HEK293 (cell line): ENCODE measurements around the gene LDLR.

ENCODE experiments used
- CTCF ChIA-PET: fragments of 350-600 bp; formaldehyde crosslinking; extraction: SDS; loops from one replicate; lab custom pipeline; 2021; ENCODE audit warnings: antibody characterized with exemption; lab: Yijun Ruan, JAX
- POLR2A ChIA-PET: fragments of 300-600 bp; formaldehyde crosslinking; extraction: SDS; loops from one replicate; lab custom pipeline; 2020; ENCODE audit warnings: antibody characterized with exemption, inconsistent platforms; lab: Yijun Ruan, JAX
- H3K27ac ChIP-seq: fragments of 200-500 bp; sonication (Bioruptor generic); 2 replicates; pipeline ENCODE4 v1.5.1; 2014; ENCODE audit warnings: low read depth, low read length, control low read depth, inconsistent platforms; ENCODE audit errors: extremely low read depth
- H3K36me3 ChIP-seq, 2 experiments: fragments of 200-500 bp in 1 of 2; sonication (Bioruptor generic) in 1 of 2; 1 replicate in 1 of 2; 2 replicates in 1 of 2; pipeline ENCODE4 v1.5.1; 2014 to 2017; ENCODE audit warnings: inconsistent platforms in 2 of 2, low read length in 2 of 2; ENCODE audit not compliant: control insufficient read depth in 2 of 2, insufficient read depth in 1 of 2
- H3K4me1 ChIP-seq: fragments of 200-500 bp; sonication (Bioruptor generic); 2 replicates; pipeline ENCODE4 v1.5.1; 2014; ENCODE audit warnings: mild to moderate bottlenecking, low read length, inconsistent platforms; ENCODE audit not compliant: control insufficient read depth, insufficient read depth
- H3K4me3 ChIP-seq: 2 replicates; pipeline ENCODE4 v1.5.1; 2011; ENCODE audit warnings: low read depth, mild to moderate bottlenecking, control low read depth, low read length, moderate library complexity
- H3K9me3 ChIP-seq: fragments of 200-500 bp; sonication (Bioruptor generic); 2 replicates; pipeline ENCODE4 v1.5.1; 2014; ENCODE audit warnings: low read depth, low read length, inconsistent platforms; ENCODE audit not compliant: control insufficient read depth, insufficient read depth
- HOXA7 ChIP-seq: sonication (generic); formaldehyde crosslinking; IDR thresholded peaks from 2 replicates; pipeline ENCODE4 v1.8.1; 2022; ENCODE audit warnings: missing genetic modification reagents, borderline replicate concordance
- HOXD13 ChIP-seq: sonication (generic); formaldehyde crosslinking; IDR thresholded peaks from 2 replicates; pipeline ENCODE4 v1.8.0; 2022; ENCODE audit warnings: missing genetic modification reagents, borderline replicate concordance
- IKZF3 ChIP-seq: fragments of 450-650 bp; IDR thresholded peaks from 2 replicates; pipeline ENCODE4 v1.5.0; 2018; ENCODE audit warnings: missing biosample characterization, mild to moderate bottlenecking, missing genetic modification characterization, moderate library complexity
- KLF7 ChIP-seq: fragments of 450-650 bp; formaldehyde crosslinking; IDR thresholded peaks from 2 replicates; pipeline ENCODE4 v1.5.1; 2016; ENCODE audit warnings: missing biosample characterization, missing genetic modification characterization, borderline replicate concordance
- OVOL3 ChIP-seq: fragments of 450-650 bp; formaldehyde crosslinking; IDR thresholded peaks from 2 replicates; pipeline ENCODE4 v1.5.1; 2016; ENCODE audit warnings: missing biosample characterization, missing genetic modification characterization
- SETDB1 ChIP-seq: IDR thresholded peaks from one replicate; pipeline ENCODE4 v1.6.1; 2017; ENCODE audit warnings: mild to moderate bottlenecking, low read length, moderate library complexity, mixed read lengths; ENCODE audit not compliant: insufficient read length
- TCF7L2 ChIP-seq: IDR thresholded peaks from 2 replicates; pipeline ENCODE4 v1.6.1; 2011; ENCODE audit warnings: low read depth, mild to moderate bottlenecking, inconsistent platforms, low read length, moderate library complexity, borderline replicate concordance
- ZNF140 ChIP-seq: fragments of 450-650 bp; formaldehyde crosslinking; IDR thresholded peaks from 2 replicates; pipeline ENCODE4 v1.5.1; 2016; ENCODE audit warnings: missing biosample characterization, missing genetic modification characterization
- ZNF155 ChIP-seq: fragments of 450-650 bp; formaldehyde crosslinking; IDR thresholded peaks from 2 replicates; pipeline ENCODE4 v1.5.1; 2016; ENCODE audit warnings: missing biosample characterization, missing genetic modification characterization
- ZNF157 ChIP-seq: fragments of 450-650 bp; formaldehyde crosslinking; IDR thresholded peaks from 2 replicates; pipeline ENCODE4 v1.5.1; 2016; ENCODE audit warnings: missing biosample characterization, missing genetic modification characterization
- ZNF169 ChIP-seq: fragments of 450-650 bp; formaldehyde crosslinking; IDR thresholded peaks from 2 replicates; pipeline ENCODE4 v1.5.1; 2016; ENCODE audit warnings: missing biosample characterization, missing genetic modification characterization
- ZNF211 ChIP-seq: fragments of 450-650 bp; formaldehyde crosslinking; IDR thresholded peaks from 2 replicates; pipeline ENCODE4 v1.5.1; 2016; ENCODE audit warnings: low read depth, missing biosample characterization, missing genetic modification characterization
- ZNF221 ChIP-seq: fragments of 450-650 bp; formaldehyde crosslinking; IDR thresholded peaks from 2 replicates; pipeline ENCODE4 v1.5.1; 2017; ENCODE audit warnings: missing biosample characterization, missing genetic modification characterization, borderline replicate concordance
- ZNF596 ChIP-seq: fragments of 450-650 bp; IDR thresholded peaks from 2 replicates; pipeline ENCODE4 v1.5.0; 2018; ENCODE audit warnings: missing biosample characterization, mild to moderate bottlenecking, missing genetic modification characterization, moderate library complexity
- ZNF658 ChIP-seq: fragments of 450-650 bp; formaldehyde crosslinking; IDR thresholded peaks from 2 replicates; pipeline ENCODE4; 2016; ENCODE audit warnings: missing biosample characterization, missing genetic modification characterization
- ZNF76 ChIP-seq: fragments of 450-650 bp; formaldehyde crosslinking; IDR thresholded peaks from 2 replicates; pipeline ENCODE4; 2016; ENCODE audit warnings: low read depth, missing biosample characterization, missing genetic modification characterization, borderline replicate concordance
- TF ChIP-seq, protein P1 (sequence below): fragments of 450-650 bp; formaldehyde crosslinking; IDR thresholded peaks from 2 replicates; pipeline ENCODE4 v1.5.1; 2017; ENCODE audit warnings: missing biosample characterization, missing genetic modification characterization
- TF ChIP-seq, protein P2 (sequence below): fragments of 450-650 bp; formaldehyde crosslinking; optimal IDR thresholded peaks from 2 replicates; pipeline ENCODE3; 2016; ENCODE audit warnings: missing biosample characterization, mild to moderate bottlenecking, missing genetic modification characterization
- TF ChIP-seq, protein P3 (sequence below): fragments of 450-650 bp; formaldehyde crosslinking; IDR thresholded peaks from 2 replicates; pipeline ENCODE4 v1.5.1; 2016; ENCODE audit warnings: missing biosample characterization, missing genetic modification characterization
- TF ChIP-seq, protein P4 (sequence below): fragments of 450-650 bp; formaldehyde crosslinking; conservative IDR thresholded peaks from 2 replicates; pipeline ENCODE4 v1.5.1; 2016; ENCODE audit warnings: low read depth, missing biosample characterization, missing genetic modification characterization

LDLR gene

DNA sequence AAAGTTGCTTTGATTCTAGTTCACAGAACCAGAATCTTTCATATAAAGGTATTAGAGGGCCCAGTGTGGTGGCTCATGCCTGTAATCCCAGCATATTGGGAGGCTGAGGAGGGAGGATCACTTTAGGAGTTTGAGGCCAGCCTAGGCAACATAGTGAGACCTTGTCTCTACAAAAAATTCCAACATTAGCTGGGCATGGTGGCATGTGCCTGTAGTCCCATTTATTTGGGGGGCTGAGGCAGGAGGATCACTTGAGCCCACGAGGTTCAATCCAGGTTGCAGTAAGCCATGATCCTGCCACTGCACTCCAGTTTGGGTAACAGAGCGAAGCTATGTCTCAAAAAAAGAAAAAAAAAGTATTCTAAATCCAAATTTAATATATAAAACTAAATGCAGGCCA, 9.1 kb downstream of the LDLR start:
- TF ChIP-seq, protein P1, sequence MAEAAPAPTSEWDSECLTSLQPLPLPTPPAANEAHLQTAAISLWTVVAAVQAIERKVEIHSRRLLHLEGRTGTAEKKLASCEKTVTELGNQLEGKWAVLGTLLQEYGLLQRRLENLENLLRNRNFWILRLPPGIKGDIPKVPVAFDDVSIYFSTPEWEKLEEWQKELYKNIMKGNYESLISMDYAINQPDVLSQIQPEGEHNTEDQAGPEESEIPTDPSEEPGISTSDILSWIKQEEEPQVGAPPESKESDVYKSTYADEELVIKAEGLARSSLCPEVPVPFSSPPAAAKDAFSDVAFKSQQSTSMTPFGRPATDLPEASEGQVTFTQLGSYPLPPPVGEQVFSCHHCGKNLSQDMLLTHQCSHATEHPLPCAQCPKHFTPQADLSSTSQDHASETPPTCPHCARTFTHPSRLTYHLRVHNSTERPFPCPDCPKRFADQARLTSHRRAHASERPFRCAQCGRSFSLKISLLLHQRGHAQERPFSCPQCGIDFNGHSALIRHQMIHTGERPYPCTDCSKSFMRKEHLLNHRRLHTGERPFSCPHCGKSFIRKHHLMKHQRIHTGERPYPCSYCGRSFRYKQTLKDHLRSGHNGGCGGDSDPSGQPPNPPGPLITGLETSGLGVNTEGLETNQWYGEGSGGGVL (tag by site-specific recombination): no peak
- TF ChIP-seq HOXD13 (CRISPR knock-in tag) (no peak), ZNF140 (tag by site-specific recombination) (no peak)
- Histone ChIP-seq H3K36me3 (peaks cover 7 to 41% of the 10 kb centered on the region in 2 experiments; a peak in 2 of 3 replicates), H3K27ac (no peak overlapping the region), H3K9me3 (no peaks in the 10 kb centered on the region), H3K4me1 (no peaks in the 10 kb centered on the region), H3K4me3 (no peak overlapping the region)
- CTCF ChIA-PET: interaction anchor here (0.6 to 1.2 kb wide), 2 partner anchors 28 to 64 kb away, joined by 3 to 6 read pairs; no protein-coding TSS in a partner anchor
- POLR2A ChIA-PET: no interaction called here

DNA sequence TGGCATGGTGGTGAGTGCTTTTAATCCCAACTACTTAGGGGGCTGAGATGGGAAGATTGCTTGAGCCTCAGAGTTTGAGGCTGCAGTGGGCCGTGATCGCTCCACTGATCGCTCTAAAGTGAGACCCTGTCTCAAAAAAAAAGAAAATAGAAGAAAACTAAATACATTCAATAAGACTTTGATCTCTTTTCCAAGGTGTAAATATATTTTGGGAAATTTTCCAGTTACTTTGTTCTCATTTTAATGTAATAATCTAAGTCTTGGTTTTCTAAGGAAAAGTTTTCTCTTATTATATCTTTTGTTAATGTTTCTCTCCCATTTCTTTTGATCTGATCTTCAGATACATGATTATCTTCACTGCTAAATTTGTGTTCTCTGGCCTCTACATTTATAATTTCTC, 9.6 kb downstream of the LDLR start:
- Histone ChIP-seq H3K9me3 (no peaks in the 10 kb centered on the region), H3K36me3 (peaks cover 7 to 43% of the 10 kb centered on the region in 2 experiments; a peak in 2 of 3 replicates), H3K4me1 (no peaks in the 10 kb centered on the region), H3K27ac (no peak overlapping the region), H3K4me3 (no peak overlapping the region)
- CTCF ChIA-PET: interaction anchor here (1.2 kb wide), 1 partner anchor 27 kb away, joined by 6 read pairs; no protein-coding TSS in a partner anchor
- POLR2A ChIA-PET: no interaction called here
- TF ChIP-seq IKZF3: no peak
- TF ChIP-seq ZNF76 (tag by site-specific recombination): no peak
- TF ChIP-seq ZNF658 (tag by site-specific recombination): no peak
- no peak for TF ChIP-seq ZNF221 (tag by site-specific recombination)
- peak; percentile 79 for TF ChIP-seq SETDB1

DNA sequence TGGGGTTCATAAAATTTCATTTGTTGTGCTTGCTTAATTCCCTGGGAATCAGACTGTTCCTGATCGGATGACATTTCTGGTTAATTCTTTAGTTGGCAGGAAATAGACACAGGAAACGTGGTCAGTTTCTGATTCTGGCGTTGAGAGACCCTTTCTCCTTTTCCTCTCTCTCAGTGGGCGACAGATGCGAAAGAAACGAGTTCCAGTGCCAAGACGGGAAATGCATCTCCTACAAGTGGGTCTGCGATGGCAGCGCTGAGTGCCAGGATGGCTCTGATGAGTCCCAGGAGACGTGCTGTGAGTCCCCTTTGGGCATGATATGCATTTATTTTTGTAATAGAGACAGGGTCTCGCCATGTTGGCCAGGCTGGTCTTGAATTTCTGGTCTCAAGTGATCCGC, 10.8 kb downstream of the LDLR start:
- CTCF ChIA-PET: interaction anchor here (0.6 kb wide), 1 partner anchor 219 kb away, joined by 3 read pairs; no protein-coding TSS in a partner anchor
- H3K36me3 ChIP-seq: peaks cover 9 to 49% of the 10 kb centered on the region in 2 experiments; a peak in 2 of 3 replicates
- H3K9me3 ChIP-seq: no peaks in the 10 kb centered on the region
- POLR2A ChIA-PET: no interaction called here
- H3K27ac ChIP-seq: no peak overlapping the region
- no peaks in the 10 kb centered on the region for H3K4me1 ChIP-seq
- H3K4me3 ChIP-seq: no peak overlapping the region
- TF ChIP-seq OVOL3 (tag by site-specific recombination) (no peak), HOXA7 (CRISPR knock-in tag) (no peak), TCF7L2 (no peak), ZNF169 (no peak), KLF7 (tag by site-specific recombination) (no peak), ZNF596 (no peak), ZNF155 (no peak), ZNF157 (no peak), ZNF211 (tag by site-specific recombination) (no peak)
- TF ChIP-seq, protein P2, sequence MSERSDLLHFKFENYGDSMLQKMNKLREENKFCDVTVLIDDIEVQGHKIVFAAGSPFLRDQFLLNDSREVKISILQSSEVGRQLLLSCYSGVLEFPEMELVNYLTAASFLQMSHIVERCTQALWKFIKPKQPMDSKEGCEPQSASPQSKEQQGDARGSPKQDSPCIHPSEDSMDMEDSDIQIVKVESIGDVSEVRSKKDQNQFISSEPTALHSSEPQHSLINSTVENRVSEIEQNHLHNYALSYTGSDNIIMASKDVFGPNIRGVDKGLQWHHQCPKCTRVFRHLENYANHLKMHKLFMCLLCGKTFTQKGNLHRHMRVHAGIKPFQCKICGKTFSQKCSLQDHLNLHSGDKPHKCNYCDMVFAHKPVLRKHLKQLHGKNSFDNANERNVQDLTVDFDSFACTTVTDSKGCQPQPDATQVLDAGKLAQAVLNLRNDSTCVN: no peak
- TF ChIP-seq, protein P3, sequence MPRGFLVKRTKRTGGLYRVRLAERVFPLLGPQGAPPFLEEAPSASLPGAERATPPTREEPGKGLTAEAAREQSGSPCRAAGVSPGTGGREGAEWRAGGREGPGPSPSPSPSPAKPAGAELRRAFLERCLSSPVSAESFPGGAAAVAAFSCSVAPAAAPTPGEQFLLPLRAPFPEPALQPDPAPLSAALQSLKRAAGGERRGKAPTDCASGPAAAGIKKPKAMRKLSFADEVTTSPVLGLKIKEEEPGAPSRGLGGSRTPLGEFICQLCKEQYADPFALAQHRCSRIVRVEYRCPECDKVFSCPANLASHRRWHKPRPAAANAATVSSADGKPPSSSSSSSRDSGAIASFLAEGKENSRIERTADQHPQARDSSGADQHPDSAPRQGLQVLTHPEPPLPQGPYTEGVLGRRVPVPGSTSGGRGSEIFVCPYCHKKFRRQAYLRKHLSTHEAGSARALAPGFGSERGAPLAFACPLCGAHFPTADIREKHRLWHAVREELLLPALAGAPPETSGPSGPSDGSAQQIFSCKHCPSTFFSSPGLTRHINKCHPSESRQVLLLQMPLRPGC (tag by site-specific recombination): no peak
- TF ChIP-seq, protein P4, sequence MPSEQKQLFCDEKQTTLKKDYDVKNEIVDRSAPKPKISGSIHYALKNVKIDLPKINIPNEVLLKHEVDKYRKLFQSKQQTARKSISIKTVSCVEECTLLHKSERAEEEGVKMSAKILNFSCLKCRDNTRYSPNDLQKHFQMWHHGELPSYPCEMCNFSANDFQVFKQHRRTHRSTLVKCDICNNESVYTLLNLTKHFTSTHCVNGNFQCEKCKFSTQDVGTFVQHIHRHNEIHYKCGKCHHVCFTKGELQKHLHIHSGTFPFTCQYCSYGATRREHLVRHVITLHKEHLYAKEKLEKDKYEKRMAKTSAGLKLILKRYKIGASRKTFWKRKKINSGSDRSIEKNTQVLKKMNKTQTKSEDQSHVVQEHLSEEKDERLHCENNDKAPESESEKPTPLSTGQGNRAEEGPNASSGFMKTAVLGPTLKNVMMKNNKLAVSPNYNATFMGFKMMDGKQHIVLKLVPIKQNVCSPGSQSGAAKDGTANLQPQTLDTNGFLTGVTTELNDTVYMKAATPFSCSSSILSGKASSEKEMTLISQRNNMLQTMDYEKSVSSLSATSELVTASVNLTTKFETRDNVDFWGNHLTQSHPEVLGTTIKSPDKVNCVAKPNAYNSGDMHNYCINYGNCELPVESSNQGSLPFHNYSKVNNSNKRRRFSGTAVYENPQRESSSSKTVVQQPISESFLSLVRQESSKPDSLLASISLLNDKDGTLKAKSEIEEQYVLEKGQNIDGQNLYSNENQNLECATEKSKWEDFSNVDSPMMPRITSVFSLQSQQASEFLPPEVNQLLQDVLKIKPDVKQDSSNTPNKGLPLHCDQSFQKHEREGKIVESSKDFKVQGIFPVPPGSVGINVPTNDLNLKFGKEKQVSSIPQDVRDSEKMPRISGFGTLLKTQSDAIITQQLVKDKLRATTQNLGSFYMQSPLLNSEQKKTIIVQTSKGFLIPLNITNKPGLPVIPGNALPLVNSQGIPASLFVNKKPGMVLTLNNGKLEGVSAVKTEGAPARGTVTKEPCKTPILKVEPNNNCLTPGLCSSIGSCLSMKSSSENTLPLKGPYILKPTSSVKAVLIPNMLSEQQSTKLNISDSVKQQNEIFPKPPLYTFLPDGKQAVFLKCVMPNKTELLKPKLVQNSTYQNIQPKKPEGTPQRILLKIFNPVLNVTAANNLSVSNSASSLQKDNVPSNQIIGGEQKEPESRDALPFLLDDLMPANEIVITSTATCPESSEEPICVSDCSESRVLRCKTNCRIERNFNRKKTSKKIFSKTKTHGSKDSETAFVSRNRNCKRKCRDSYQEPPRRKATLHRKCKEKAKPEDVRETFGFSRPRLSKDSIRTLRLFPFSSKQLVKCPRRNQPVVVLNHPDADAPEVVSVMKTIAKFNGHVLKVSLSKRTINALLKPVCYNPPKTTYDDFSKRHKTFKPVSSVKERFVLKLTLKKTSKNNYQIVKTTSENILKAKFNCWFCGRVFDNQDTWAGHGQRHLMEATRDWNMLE (tag by site-specific recombination): no peak
